ENCODE measurements around the gene TRAPPC11.

TRAPPC11 gene

GRCh38 chr4:183716302-183716701 lies 57.2 kb downstream of the TRAPPC11 start:
- Histone ChIP-seq H3K4me1 (ENCODE audit: insufficient read depth, low read length, severe bottlenecking) (peaks cover under 1% of the 10 kb centered on the region), H3K4me3 (ENCODE audit: low read depth, low read length, poor library complexity, severe bottlenecking) (no peak overlapping the region), H4K20me1 (ENCODE audit: insufficient read depth, low read length) (no peaks in the 10 kb centered on the region), H3K36me3 (ENCODE audit: insufficient read depth, low read length) (peaks cover 29% of the 10 kb centered on the region), H3K27ac (ENCODE audit: low read depth, low read length, poor library complexity, severe bottlenecking) (no peak overlapping the region), H3K27me3 (ENCODE audit: insufficient read depth, low read length) (no peaks in the 10 kb centered on the region), H2AFZ (ENCODE audit: low read length) (no peak overlapping the region), H3K4me2 (ENCODE audit: low read length) (no peak overlapping the region), H3K79me2 (ENCODE audit: insufficient read depth, low read length) (no peaks in the 10 kb centered on the region), H3K9me3 (ENCODE audit: low read length) (no peaks in the 10 kb centered on the region), H3K9me2 (ENCODE audit: low read depth, low read length) (no peaks in the 10 kb centered on the region), H3K9ac (ENCODE audit: low read length) (no peak overlapping the region), H3F3A (ENCODE audit: insufficient read depth, low read length) (no peaks in the 10 kb centered on the region)
- TF ChIP-seq EZH2 (IDR thresholded peaks at IDR 0.05; ENCODE audit: borderline replicate concordance, low read length), result no peak
- no peak for TF ChIP-seq CTCF (IDR thresholded peaks at IDR 0.05; ENCODE audit: low read length)

GRCh38 chr4:183718876-183719275 lies 59.8 kb downstream of the TRAPPC11 start:
- Histone ChIP-seq H3K36me3 (ENCODE audit: insufficient read depth, low read length) (peaks cover 5% of the 10 kb centered on the region; the same call in 1 of the 2 replicates), H3K4me1 (ENCODE audit: insufficient read depth, low read length, severe bottlenecking) (peaks cover 13% of the 10 kb centered on the region), H3F3A (ENCODE audit: insufficient read depth, low read length) (peaks cover 7% of the 10 kb centered on the region), H3K27ac (ENCODE audit: low read depth, low read length, poor library complexity, severe bottlenecking) (no peak overlapping the region), H2AFZ (ENCODE audit: low read length) (no peak overlapping the region), H4K20me1 (ENCODE audit: insufficient read depth, low read length) (no peaks in the 10 kb centered on the region), H3K4me2 (ENCODE audit: low read length) (no peak overlapping the region), H3K27me3 (ENCODE audit: insufficient read depth, low read length) (no peaks in the 10 kb centered on the region), H3K79me2 (ENCODE audit: insufficient read depth, low read length) (no peaks in the 10 kb centered on the region), H3K9me3 (ENCODE audit: low read length) (no peaks in the 10 kb centered on the region), H3K4me3 (ENCODE audit: low read depth, low read length, poor library complexity, severe bottlenecking) (no peak overlapping the region), H3K9me2 (ENCODE audit: low read depth, low read length) (no peaks in the 10 kb centered on the region), H3K9ac (ENCODE audit: low read length) (no peak overlapping the region)
- TF ChIP-seq CTCF (IDR thresholded peaks at IDR 0.05; ENCODE audit: low read length) (no peak), EZH2 (IDR thresholded peaks at IDR 0.05; ENCODE audit: borderline replicate concordance, low read length) (no peak)

- no peaks in the 10 kb centered on the region for H3K27me3 ChIP-seq (ENCODE audit: insufficient read depth, low read length)
- peaks cover 8% of the 10 kb centered on the region; the same call in 1 of the 2 replicates for H3K9me3 ChIP-seq (ENCODE audit: low read length)
- H3K79me2 ChIP-seq (ENCODE audit: insufficient read depth, low read length), result no peaks in the 10 kb centered on the region
- no peaks in the 10 kb centered on the region for H4K20me1 ChIP-seq (ENCODE audit: insufficient read depth, low read length)
- H3F3A ChIP-seq (ENCODE audit: insufficient read depth, low read length), result peaks cover 8% of the 10 kb centered on the region
- peak overlapping the region; percentile 32; the same call in 1 of the 2 replicates for H3K9ac ChIP-seq (ENCODE audit: low read length)
- H3K9me2 ChIP-seq (ENCODE audit: low read depth, low read length), result no peaks in the 10 kb centered on the region
- H3K27ac ChIP-seq (ENCODE audit: low read depth, low read length, poor library complexity, severe bottlenecking), result peak overlapping the region; percentile 94
- no peaks in the 10 kb centered on the region for H3K36me3 ChIP-seq (ENCODE audit: insufficient read depth, low read length)
- H3K4me3 ChIP-seq (ENCODE audit: low read depth, low read length, poor library complexity, severe bottlenecking), result peak overlapping the region; percentile 43
- peak overlapping the region; percentile 39 for H3K4me2 ChIP-seq (ENCODE audit: low read length)
- H3K4me1 ChIP-seq (ENCODE audit: insufficient read depth, low read length, severe bottlenecking), result peaks cover 15% of the 10 kb centered on the region
- H2AFZ ChIP-seq (ENCODE audit: low read length), result no peak overlapping the region
- TF ChIP-seq CTCF (IDR thresholded peaks at IDR 0.05; ENCODE audit: low read length), result peak; percentile 66
- no peak for TF ChIP-seq EZH2 (IDR thresholded peaks at IDR 0.05; ENCODE audit: borderline replicate concordance, low read length)
These were observed 62.4 kb downstream of the TRAPPC11 start for GRCh38 chr4:183721207-183722081.
